K562 (cell line): ENCODE results near the gene SP100. TPM values are rescaled to one million over a fixed set of nuclear protein-coding genes. Genes with fewer than 3 reads are reported as not detected.
A peak's percentile ranks its signal among the peaks of the same experiment; 100 is the strongest.

Source experiments
- ATAC-seq: fragments of 200-7000 bp; cut with Tn5 transposase; 3 replicates; pipeline ENCODE4 v1.9.1; 2020; ENCODE audit warnings: moderate library complexity
- BruUV-seq: library from RNA; stranded (reverse); fragments of 400-500 nt; replicated peaks from 2 replicates; lab custom pipeline; 2021; lab: Mats Ljungman, UMichigan
- CTCF ChIA-PET: fragments of 300-600 bp; formaldehyde crosslinking; extraction: SDS; loops from one replicate; lab custom pipeline; 2021; ENCODE audit warnings: low intra/inter-chr PET ratio; lab: Yijun Ruan, JAX
- POLR2A ChIA-PET: fragments of 300-600, 350-650 bp; sonication (Branson Sonifier 250); formaldehyde crosslinking; extraction: SDS; loops from one replicate; lab custom pipeline; 2021; ENCODE audit warnings: antibody characterized with exemption, inconsistent platforms; lab: Yijun Ruan, JAX
- DNase-seq, 4 experiments: peaks; one replicate each; pipeline versions ENCODE4 v3.0.0 to v3.0.0-alpha.2; 2011 to 2018; ENCODE audit warnings: low spot score in 3 of 4, mixed read lengths in 3 of 4; ENCODE audit errors: extremely low read depth in 1 of 4
- FAIRE-seq: peaks from 2 replicates; lab custom pipeline; 2011; peaks lifted over from hg19 to GRCh38; lab: Jason Lieb, UNC
- H2AFZ ChIP-seq: 2 replicates; pipeline ENCODE4 v1.6.0; 2011; ENCODE audit warnings: low read depth, low read length, control low read depth, inconsistent platforms
- H3K27ac ChIP-seq: fragments of 200-600 bp; 3 replicates; pipeline ENCODE4 v1.8.0; 2011; ENCODE audit warnings: low read depth, mild to moderate bottlenecking, control low read depth, inconsistent platforms, low read length, moderate library complexity, mixed read lengths; ENCODE audit errors: extremely low read depth
- H3K27me3 ChIP-seq, 2 experiments: fragments of 300-600 bp in 1 of 2; 2 replicates in 1 of 2; 3 replicates in 1 of 2; pipeline versions ENCODE4 v1.6.0 to v1.8.0; 2011; ENCODE audit warnings: inconsistent platforms in 2 of 2, low read length in 2 of 2, mild to moderate bottlenecking in 1 of 2, mixed read lengths in 1 of 2, moderate library complexity in 1 of 2; ENCODE audit not compliant: control insufficient read depth in 2 of 2, insufficient read depth in 2 of 2
- H3K36me3 ChIP-seq: fragments of 300-600 bp; 3 replicates; pipeline ENCODE4 v1.8.0; 2011; ENCODE audit warnings: mild to moderate bottlenecking, low read length, inconsistent platforms; ENCODE audit not compliant: control insufficient read depth, insufficient read depth
- H3K4me1 ChIP-seq, 2 experiments: fragments of 200-600 bp in 1 of 2; replicated peaks in 1 of 2; 2 replicates in 1 of 2; 3 replicates in 1 of 2; pipeline versions ENCODE4 v1.5.1 to v1.8.0; 2011; ENCODE audit warnings: inconsistent platforms in 2 of 2, low read length in 2 of 2, mild to moderate bottlenecking in 1 of 2, mixed read lengths in 1 of 2, moderate library complexity in 1 of 2; ENCODE audit not compliant: control insufficient read depth in 2 of 2, insufficient read depth in 2 of 2
- H3K4me2 ChIP-seq: 2 replicates; pipeline ENCODE4 v1.6.1; 2011; ENCODE audit warnings: low read length, control low read depth, inconsistent platforms, mixed read lengths; ENCODE audit not compliant: insufficient read depth
- H3K4me3 ChIP-seq: fragments of 200-600 bp; sonication (generic), shearing (Covaris generic); 2 replicates; pipeline ENCODE4 v1.5.1; 2016; ENCODE audit warnings: control low read depth, inconsistent platforms
- H3K79me2 ChIP-seq: fragments of 200-600 bp; 3 replicates; pipeline ENCODE4 v1.8.0; 2011; ENCODE audit warnings: low read length, inconsistent platforms; ENCODE audit not compliant: control insufficient read depth, insufficient read depth
- H3K9ac ChIP-seq, 2 experiments: 2 replicates each; pipeline versions ENCODE4 v1.6.0 to v1.6.1; 2011; ENCODE audit warnings: low read depth in 2 of 2, low read length in 2 of 2, control low read depth in 1 of 2, inconsistent platforms in 1 of 2, mild to moderate bottlenecking in 1 of 2, mixed read lengths in 1 of 2; ENCODE audit not compliant: insufficient read depth in 1 of 2
- H3K9me1 ChIP-seq: one replicate; pipeline ENCODE4 v1.6.0; 2011; ENCODE audit warnings: inconsistent platforms, mild to moderate bottlenecking, low read length, moderate library complexity; ENCODE audit not compliant: control insufficient read depth, insufficient read depth
- H3K9me3 ChIP-seq: replicated peaks from 2 replicates; pipeline ENCODE4 v1.5.1; 2011; ENCODE audit warnings: low read depth, low read length, inconsistent platforms; ENCODE audit not compliant: control insufficient read depth, insufficient read depth
- H4K20me1 ChIP-seq: replicated peaks from 2 replicates; pipeline ENCODE4 v1.6.1; 2011; ENCODE audit warnings: low read length, inconsistent platforms, mixed read lengths; ENCODE audit not compliant: control insufficient read depth, insufficient read depth
- CBFA2T2 ChIP-seq: fragments of 450-650 bp; conservative IDR thresholded peaks from 2 replicates; pipeline ENCODE4 v1.6.1; 2017; ENCODE audit warnings: mild to moderate bottlenecking
- CREBBP ChIP-seq: IDR thresholded peaks from one replicate; pipeline ENCODE4 v1.6.1; 2012; ENCODE audit warnings: low read depth, mild to moderate bottlenecking, control low read depth, inconsistent platforms, low read length
- FOSL1 ChIP-seq: fragments of 200-800 bp; sonication (Bioruptor generic); conservative IDR thresholded peaks from 2 replicates; pipeline ENCODE4 v1.6.1; 2016; ENCODE audit warnings: missing genetic modification characterization, missing compliant biosample characterization
- GTF2F1 ChIP-seq: IDR thresholded peaks from 2 replicates; pipeline ENCODE4 v1.6.1; 2011; ENCODE audit warnings: low read depth, low read length, improper control_type of control experiment
- MEIS2 ChIP-seq: fragments of 450-650 bp; IDR thresholded peaks from 2 replicates; pipeline ENCODE4 v1.6.1; 2014; ENCODE audit warnings: mild to moderate bottlenecking; ENCODE audit not compliant: partially characterized antibody
- POLR2G ChIP-seq: fragments of 200-400 bp; formaldehyde crosslinking; IDR thresholded peaks from 2 replicates; pipeline ENCODE4 v1.6.1; 2017; ENCODE audit warnings: low read depth, mild to moderate bottlenecking, antibody characterized with exemption, low read length, moderate library complexity
- SMARCE1 ChIP-seq: fragments of 450-650 bp; IDR thresholded peaks from 2 replicates; pipeline ENCODE4 v1.7.1; 2016; ENCODE audit warnings: mild to moderate bottlenecking
- WGBS: fragments of 100-300 bp; shearing (Covaris generic); methylation state at CpG from one replicate; pipeline ENCODE4 v1.1.6; 2016; ENCODE audit warnings: low coverage, mixed read lengths; ENCODE audit not compliant: insufficient coverage; ENCODE audit errors: missing lambda C conversion rate; 5-methylcytosine and 5-hydroxymethylcytosine counted together
- in situ Hi-C: fragments of 300-500 bp; cut with MboI; formaldehyde crosslinking; loops from 4 replicates; pipeline ENCODE4 v1.15.0; 2018; ENCODE audit warnings: inconsistent platforms, mixed read lengths
- intact Hi-C: fragments of 100-400 bp; cut with micrococcal nuclease; formaldehyde crosslinking; loops from 2 replicates; pipeline ENCODE4 v1.14.2; 2022
- polyA plus RNA-seq, 8 experiments: library from polyadenylated mRNA; depleted of rRNA in 4 of 8; stranded (reverse) in 5 of 8; unstranded in 3 of 8; fragments of >200 nt; fragmentation: Nextera tagmentation in 2 of 8; fragmentation: Illumina TruSeq in 1 of 8; extraction: Ambion mirVana in 2 of 8; extraction: Trizol in 1 of 8; gene quantifications; 2 replicates each; pipeline versions ENCODE4 v1.2.1 to v1.2.3, GENCODE V29; 2011 to 2014; ENCODE audit warnings: inconsistent platforms in 1 of 8, missing spikeins in 1 of 8
- total RNA-seq, 7 experiments: library from RNA; depleted of rRNA in 6 of 7; stranded (reverse); fragments of >200 nt in 6 of 7; fragmentation: Illumina TruSeq in 2 of 7; extraction: Trizol in 2 of 7; gene quantifications; 2 replicates each; pipeline versions ENCODE4 v1.2.1 to v1.2.3, GENCODE V29; 2011 to 2021; ENCODE audit warnings: low replicate concordance in 1 of 7
- TF ChIP-seq, protein P1 (sequence below): sonication (generic); formaldehyde crosslinking; IDR thresholded peaks from 2 replicates; pipeline ENCODE4 v1.8.1; 2023; ENCODE audit warnings: missing genetic modification reagents, mild to moderate bottlenecking, borderline replicate concordance
- TF ChIP-seq, protein P2 (sequence below): sonication (generic); formaldehyde crosslinking; IDR thresholded peaks from 2 replicates; pipeline ENCODE4 v1.5.0; 2020; ENCODE audit warnings: missing genetic modification reagents
- TF ChIP-seq, protein P3 (sequence below): sonication (generic); formaldehyde crosslinking; IDR thresholded peaks from 2 replicates; pipeline ENCODE4 v1.8.0; 2022; ENCODE audit warnings: missing genetic modification reagents, mild to moderate bottlenecking, moderate library complexity, borderline replicate concordance
- TF ChIP-seq, protein P4 (sequence below), 2 experiments: fragments of 200-800 bp in 1 of 2; sonication (Bioruptor generic) in 1 of 2; sonication (generic) in 1 of 2; formaldehyde crosslinking in 1 of 2; IDR thresholded peaks in 1 of 2; conservative IDR thresholded peaks in 1 of 2; 2 replicates each; pipeline versions ENCODE4 v1.5.0 to v1.6.1; 2016 to 2020; ENCODE audit warnings: missing compliant biosample characterization in 1 of 2, missing genetic modification characterization in 1 of 2, missing genetic modification reagents in 1 of 2

SP100 gene
- total and polyA plus RNA-seq, 9 of the 15 experiments (the other 6 are each of a cell fraction or from before 2014, with no cell fraction given): 19.2 to 39.2 (median 34.6) TPM

DNA sequence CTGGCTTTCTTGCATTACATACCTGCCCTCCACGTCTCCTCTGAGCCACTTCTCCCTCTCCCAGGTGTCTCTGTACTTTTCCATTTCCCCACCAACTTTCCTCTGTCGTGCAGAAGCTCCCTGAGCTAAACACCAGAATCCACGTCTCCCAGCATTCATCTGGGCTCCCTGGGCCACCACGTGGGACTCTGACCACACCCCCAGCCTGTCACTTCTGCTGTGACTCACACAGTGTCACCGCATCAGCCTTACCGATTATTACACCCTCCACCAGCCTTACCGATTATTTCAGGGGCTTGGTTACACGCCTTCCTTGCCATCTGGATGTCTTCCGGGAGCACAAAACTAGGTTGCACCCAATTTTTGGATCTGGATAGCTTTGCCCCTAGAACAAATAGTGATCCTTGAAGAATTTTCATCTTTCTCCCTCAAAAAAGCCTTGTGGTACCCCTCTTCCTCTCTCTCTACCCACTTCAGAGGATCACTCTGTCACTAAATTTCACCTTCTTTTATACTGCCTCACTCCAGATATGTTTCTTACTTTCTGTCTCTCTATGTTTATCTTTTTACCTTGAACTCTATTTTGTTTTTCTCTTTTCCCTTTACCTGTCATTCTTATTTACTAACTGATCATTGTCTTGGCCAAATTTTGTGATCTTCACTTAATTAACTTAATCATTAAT, 159.8 kb downstream of the SP100 start:
- BruUV-seq: no TSS peak
- intact Hi-C loops (no loop called here), in situ Hi-C loops (no loop called here)
- H2AFZ ChIP-seq: peak overlapping the region; percentile 89
- H3K4me1 ChIP-seq: peaks cover 5 to 6% of the 10 kb centered on the region in 2 experiments; a peak in 4 of 5 replicates
- no peaks in the 10 kb centered on the region for H3K36me3 ChIP-seq
- WGBS: 20% methylated on average over 5 of the region's 9 CpGs
- H3K4me2 ChIP-seq: peak overlapping the region; percentile 55
- ATAC-seq: peak; percentile 100
- H3K9me3 ChIP-seq: no peaks in the 10 kb centered on the region
- H3K4me3 ChIP-seq: no peak overlapping the region
- no peaks in the 10 kb centered on the region; the same call in 1 of the 2 replicates for H4K20me1 ChIP-seq
- ChIA-PET POLR2A (interaction anchor here (1.0 kb wide), 1 partner anchor 164 kb away, joined by 3 read pairs; no protein-coding TSS in a partner anchor), CTCF (no interaction called here)
- H3K9me1 ChIP-seq: no peaks in the 10 kb centered on the region
- H3K27ac ChIP-seq: no peak overlapping the region
- peak; percentile 84 for FAIRE-seq
- no peaks in the 10 kb centered on the region for H3K79me2 ChIP-seq
- peak; percentile 41 to 72 (median 55) for DNase-seq
- H3K9ac ChIP-seq: peak overlapping the region in 1 of 2 experiments; percentile 28; a peak in 1 of 4 replicates
- peaks cover 0 to 17% of the 10 kb centered on the region in 2 experiments; a peak in 2 of 5 replicates for H3K27me3 ChIP-seq
- TF ChIP-seq POLR2G (no peak), CBFA2T2 (0 out of 2 replicates have a peak, but pooled peaks have one; percentile 15), SMARCE1 (0 out of 2 replicates have a peak, but pooled peaks have one; percentile 20), GTF2F1 (no peak), MEIS2 (peak; percentile 27), FOSL1 (tag) (peak; percentile 63), CREBBP (no peak)
- TF ChIP-seq, protein P1, sequence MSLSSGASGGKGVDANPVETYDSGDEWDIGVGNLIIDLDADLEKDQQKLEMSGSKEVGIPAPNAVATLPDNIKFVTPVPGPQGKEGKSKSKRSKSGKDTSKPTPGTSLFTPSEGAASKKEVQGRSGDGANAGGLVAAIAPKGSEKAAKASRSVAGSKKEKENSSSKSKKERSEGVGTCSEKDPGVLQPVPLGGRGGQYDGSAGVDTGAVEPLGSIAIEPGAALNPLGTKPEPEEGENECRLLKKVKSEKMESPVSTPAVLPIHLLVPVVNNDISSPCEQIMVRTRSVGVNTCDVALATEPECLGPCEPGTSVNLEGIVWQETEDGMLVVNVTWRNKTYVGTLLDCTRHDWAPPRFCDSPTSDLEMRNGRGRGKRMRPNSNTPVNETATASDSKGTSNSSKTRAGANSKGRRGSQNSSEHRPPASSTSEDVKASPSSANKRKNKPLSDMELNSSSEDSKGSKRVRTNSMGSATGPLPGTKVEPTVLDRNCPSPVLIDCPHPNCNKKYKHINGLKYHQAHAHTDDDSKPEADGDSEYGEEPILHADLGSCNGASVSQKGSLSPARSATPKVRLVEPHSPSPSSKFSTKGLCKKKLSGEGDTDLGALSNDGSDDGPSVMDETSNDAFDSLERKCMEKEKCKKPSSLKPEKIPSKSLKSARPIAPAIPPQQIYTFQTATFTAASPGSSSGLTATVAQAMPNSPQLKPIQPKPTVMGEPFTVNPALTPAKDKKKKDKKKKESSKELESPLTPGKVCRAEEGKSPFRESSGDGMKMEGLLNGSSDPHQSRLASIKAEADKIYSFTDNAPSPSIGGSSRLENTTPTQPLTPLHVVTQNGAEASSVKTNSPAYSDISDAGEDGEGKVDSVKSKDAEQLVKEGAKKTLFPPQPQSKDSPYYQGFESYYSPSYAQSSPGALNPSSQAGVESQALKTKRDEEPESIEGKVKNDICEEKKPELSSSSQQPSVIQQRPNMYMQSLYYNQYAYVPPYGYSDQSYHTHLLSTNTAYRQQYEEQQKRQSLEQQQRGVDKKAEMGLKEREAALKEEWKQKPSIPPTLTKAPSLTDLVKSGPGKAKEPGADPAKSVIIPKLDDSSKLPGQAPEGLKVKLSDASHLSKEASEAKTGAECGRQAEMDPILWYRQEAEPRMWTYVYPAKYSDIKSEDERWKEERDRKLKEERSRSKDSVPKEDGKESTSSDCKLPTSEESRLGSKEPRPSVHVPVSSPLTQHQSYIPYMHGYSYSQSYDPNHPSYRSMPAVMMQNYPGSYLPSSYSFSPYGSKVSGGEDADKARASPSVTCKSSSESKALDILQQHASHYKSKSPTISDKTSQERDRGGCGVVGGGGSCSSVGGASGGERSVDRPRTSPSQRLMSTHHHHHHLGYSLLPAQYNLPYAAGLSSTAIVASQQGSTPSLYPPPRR (CRISPR knock-in tag): no peak
- TF ChIP-seq, protein P2, sequence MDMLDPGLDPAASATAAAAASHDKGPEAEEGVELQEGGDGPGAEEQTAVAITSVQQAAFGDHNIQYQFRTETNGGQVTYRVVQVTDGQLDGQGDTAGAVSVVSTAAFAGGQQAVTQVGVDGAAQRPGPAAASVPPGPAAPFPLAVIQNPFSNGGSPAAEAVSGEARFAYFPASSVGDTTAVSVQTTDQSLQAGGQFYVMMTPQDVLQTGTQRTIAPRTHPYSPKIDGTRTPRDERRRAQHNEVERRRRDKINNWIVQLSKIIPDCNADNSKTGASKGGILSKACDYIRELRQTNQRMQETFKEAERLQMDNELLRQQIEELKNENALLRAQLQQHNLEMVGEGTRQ (CRISPR knock-in tag): peak; percentile 86
- TF ChIP-seq, protein P3, sequence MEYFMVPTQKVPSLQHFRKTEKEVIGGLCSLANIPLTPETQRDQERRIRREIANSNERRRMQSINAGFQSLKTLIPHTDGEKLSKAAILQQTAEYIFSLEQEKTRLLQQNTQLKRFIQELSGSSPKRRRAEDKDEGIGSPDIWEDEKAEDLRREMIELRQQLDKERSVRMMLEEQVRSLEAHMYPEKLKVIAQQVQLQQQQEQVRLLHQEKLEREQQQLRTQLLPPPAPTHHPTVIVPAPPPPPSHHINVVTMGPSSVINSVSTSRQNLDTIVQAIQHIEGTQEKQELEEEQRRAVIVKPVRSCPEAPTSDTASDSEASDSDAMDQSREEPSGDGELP (CRISPR knock-in tag): peak; percentile 36; the same call in 1 of the 2 replicates
- TF ChIP-seq, protein P4, sequence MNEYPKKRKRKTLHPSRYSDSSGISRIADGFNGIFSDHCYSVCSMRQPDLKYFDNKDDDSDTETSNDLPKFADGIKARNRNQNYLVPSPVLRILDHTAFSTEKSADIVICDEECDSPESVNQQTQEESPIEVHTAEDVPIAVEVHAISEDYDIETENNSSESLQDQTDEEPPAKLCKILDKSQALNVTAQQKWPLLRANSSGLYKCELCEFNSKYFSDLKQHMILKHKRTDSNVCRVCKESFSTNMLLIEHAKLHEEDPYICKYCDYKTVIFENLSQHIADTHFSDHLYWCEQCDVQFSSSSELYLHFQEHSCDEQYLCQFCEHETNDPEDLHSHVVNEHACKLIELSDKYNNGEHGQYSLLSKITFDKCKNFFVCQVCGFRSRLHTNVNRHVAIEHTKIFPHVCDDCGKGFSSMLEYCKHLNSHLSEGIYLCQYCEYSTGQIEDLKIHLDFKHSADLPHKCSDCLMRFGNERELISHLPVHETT (CRISPR knock-in tag; conservative IDR thresholded peaks at IDR 0.05 in 1 of 2, IDR thresholded peaks at IDR 0.05 in 1 of 2): no peak
